ENCODE data around the gene NRXN3. TPM values are rescaled to one million over a fixed set of nuclear protein-coding genes. Genes with fewer than 3 reads are reported as not detected.

Gene NRXN3
- polyA plus RNA-seq, 1 of the 3 experiments (the other 2 are of a cell fraction), result 1.6 TPM

- TF ChIP-seq FOSL2 (IDR thresholded peaks at IDR 0.05; ENCODE audit: borderline replicate concordance, low read depth) (no peak), NRF1 (IDR thresholded peaks at IDR 0.05; ENCODE audit: low read depth, low read length) (no peak), ZBTB33 (IDR thresholded peaks at IDR 0.05; ENCODE audit: borderline replicate concordance, low read depth) (no peak), MEF2A (IDR thresholded peaks at IDR 0.05; ENCODE audit: borderline replicate concordance, low read depth) (no peak), NFIC (IDR thresholded peaks at IDR 0.05; ENCODE audit: borderline replicate concordance) (no peak), RAD21 (IDR thresholded peaks at IDR 0.05; ENCODE audit: low read length) (no peak), RXRA (IDR thresholded peaks at IDR 0.05; ENCODE audit: borderline replicate concordance, low read depth) (no peak), RCOR1 (IDR thresholded peaks at IDR 0.05; ENCODE audit: low read length) (no peak), FOXJ3 (CRISPR knock-in tag; IDR thresholded peaks at IDR 0.05) (no peak)
Observed at GRCh38 chr14:79448960-79449359, 1278.8 kb downstream of the NRXN3 start (continued).

- no peaks in the 10 kb centered on the region for H3K9me3 ChIP-seq
Observed at GRCh38 chr14:79451601-79452000, 1281.4 kb downstream of the NRXN3 start.

More at GRCh38 chr14:79451601-79452000, 1281.4 kb downstream of the NRXN3 start:
- Histone ChIP-seq H3K4me1 (ENCODE audit: control insufficient read depth in 1 of 2, insufficient read depth in 2 of 2, low read depth in 1 of 2, low read length in 1 of 2) (no peaks in the 10 kb centered on the region), H4K20me1 (ENCODE audit: insufficient read depth) (no peaks in the 10 kb centered on the region), H3K79me2 (ENCODE audit: insufficient read depth) (no peaks in the 10 kb centered on the region), H3K27me3 (ENCODE audit: insufficient read depth) (no peaks in the 10 kb centered on the region), H2AFZ (ENCODE audit: low read depth) (no peak overlapping the region), H3K9me2 (no peaks in the 10 kb centered on the region), H3K4me3 (ENCODE audit: low read depth in 2 of 2, low read length in 1 of 2) (no peak overlapping the region), H3K36me3 (replicated peaks in 1 of 2; ENCODE audit: control insufficient read depth in 1 of 2, insufficient read depth in 2 of 2, low read length in 1 of 2) (no peaks in the 10 kb centered on the region), H3K4me2 (no peak overlapping the region), H3K27ac (ENCODE audit: low read depth in 2 of 2, low read length in 1 of 2) (no peak overlapping the region), H3K9ac (no peak overlapping the region), H3F3A (replicated peaks; ENCODE audit: insufficient read depth) (no peaks in the 10 kb centered on the region)
- WGBS (ENCODE audit: low lambda C conversion rate), result 11% methylated on average over 3 of the region's 3 CpGs
- no peak for TF ChIP-seq MXI1 (IDR thresholded peaks at IDR 0.05; ENCODE audit: low read depth, low read length)
- TF ChIP-seq FOSL2 (IDR thresholded peaks at IDR 0.05; ENCODE audit: borderline replicate concordance, low read depth), result no peak
- no peak for TF ChIP-seq ZBTB33 (IDR thresholded peaks at IDR 0.05; ENCODE audit: borderline replicate concordance, low read depth)
- no peak for TF ChIP-seq JUND (IDR thresholded peaks at IDR 0.05)
- no peak for TF ChIP-seq EP300 (IDR thresholded peaks at IDR 0.05; ENCODE audit: borderline replicate concordance in 1 of 2, low read depth in 1 of 2, low read length in 1 of 2)
- TF ChIP-seq SMC3 (IDR thresholded peaks at IDR 0.05; ENCODE audit: low read depth, low read length), result no peak
- TF ChIP-seq REST (IDR thresholded peaks at IDR 0.05; ENCODE audit: low read depth, low read length), result no peak
- TF ChIP-seq, protein P1, sequence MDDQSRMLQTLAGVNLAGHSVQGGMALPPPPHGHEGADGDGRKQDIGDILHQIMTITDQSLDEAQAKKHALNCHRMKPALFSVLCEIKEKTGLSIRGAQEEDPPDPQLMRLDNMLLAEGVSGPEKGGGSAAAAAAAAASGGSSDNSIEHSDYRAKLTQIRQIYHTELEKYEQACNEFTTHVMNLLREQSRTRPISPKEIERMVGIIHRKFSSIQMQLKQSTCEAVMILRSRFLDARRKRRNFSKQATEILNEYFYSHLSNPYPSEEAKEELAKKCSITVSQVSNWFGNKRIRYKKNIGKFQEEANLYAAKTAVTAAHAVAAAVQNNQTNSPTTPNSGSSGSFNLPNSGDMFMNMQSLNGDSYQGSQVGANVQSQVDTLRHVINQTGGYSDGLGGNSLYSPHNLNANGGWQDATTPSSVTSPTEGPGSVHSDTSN (IDR thresholded peaks at IDR 0.05), result no peak
- ChIA-PET CTCF (no interaction called here), POLR2A (no interaction called here)
- DNase-seq, result no peak

Data from SK-N-SH (cell line).